ENCODE results near the gene TBL1XR1. TPM values are rescaled to one million over a fixed set of nuclear protein-coding genes. Genes with fewer than 3 reads are reported as not detected.

Gene TBL1XR1
- total and polyA plus RNA-seq, 2 donors (not counting 3 experiments of a cell fraction or from before 2014, with no cell fraction given) = 26.9 to 146 TPM

GRCh38 chr3:177212278-177212610, 15.0 kb upstream of the TBL1XR1 start:
- DNase-seq (ENCODE audit: low read depth, low spot score) (no peak), FAIRE-seq (no peak)
- ChIA-PET CTCF (no interaction called here), POLR2A (no interaction called here)
- Histone ChIP-seq H3K9ac (replicated peaks; ENCODE audit: extremely low read depth, insufficient read depth, low read length) (no peak overlapping the region), H4K20me1 (replicated peaks; ENCODE audit: control insufficient read depth, extremely low read depth, insufficient read depth, low read length) (no peaks in the 10 kb centered on the region), H3K36me3 (ENCODE audit: control insufficient read depth in 2 of 2, extremely low read depth in 1 of 2, insufficient read depth in 2 of 2, low read length in 2 of 2) (no peaks in the 10 kb centered on the region), H3K4me2 (ENCODE audit: insufficient read depth, low read length) (no peak overlapping the region), H3K4me1 (ENCODE audit: control insufficient read depth, extremely low read depth, insufficient read depth, low read length) (no peaks in the 10 kb centered on the region), H3K9me3 (replicated peaks; ENCODE audit: control insufficient read depth, insufficient read depth, low read length) (no peaks in the 10 kb centered on the region), H3K27ac (ENCODE audit: insufficient read depth, low read depth, low read length) (no peak overlapping the region), H3K9me1 (replicated peaks; ENCODE audit: control insufficient read depth, extremely low read depth, insufficient read depth, low read length) (no peaks in the 10 kb centered on the region), H3K27me3 (ENCODE audit: control insufficient read depth in 2 of 2, insufficient read depth in 2 of 2, low read length in 2 of 2) (no peaks in the 10 kb centered on the region), H3K79me2 (ENCODE audit: control insufficient read depth, insufficient read depth, low read length) (no peaks in the 10 kb centered on the region), H3K4me3 (replicated peaks in 1 of 3; ENCODE audit: insufficient read depth in 1 of 3, low read depth in 1 of 3, low read length in 3 of 3) (no peak overlapping the region), H2AFZ (ENCODE audit: low read depth, low read length) (no peak overlapping the region)
- intact Hi-C loops (cut with micrococcal nuclease) (no loop called here), dilution Hi-C loops (cut with MboI; ENCODE audit: extremely low pct_ligation_motif_present, low sequenced_read_pairs) (no loop called here)
- TF ChIP-seq MYC (IDR thresholded peaks at IDR 0.05; ENCODE audit: low read depth, low read length) = no peak
- no peak for TF ChIP-seq MAX (IDR thresholded peaks at IDR 0.05; ENCODE audit: insufficient read depth, insufficient read length)
- TF ChIP-seq CTCF (IDR thresholded peaks at IDR 0.05; ENCODE audit: extremely low read depth in 1 of 2, insufficient read depth in 1 of 2, low read depth in 1 of 2, low read length in 2 of 2) = no peak
- TF ChIP-seq GATA2 (IDR thresholded peaks at IDR 0.05; ENCODE audit: insufficient read depth, insufficient read length, low read depth, low read length) = no peak
- TF ChIP-seq EZH2 (IDR thresholded peaks at IDR 0.05; ENCODE audit: borderline replicate concordance, low read depth, low read length, severe bottlenecking) = no peak
- no peak for TF ChIP-seq POLR2A (IDR thresholded peaks at IDR 0.05; ENCODE audit: low read depth, low read length)
- TF ChIP-seq FOS (IDR thresholded peaks at IDR 0.05; ENCODE audit: borderline replicate concordance, insufficient read depth, low read length) = no peak
- TF ChIP-seq POLR2AphosphoS5 (IDR thresholded peaks at IDR 0.05; ENCODE audit: insufficient read depth, low read depth, low read length) = no peak
- no peak for TF ChIP-seq JUN (IDR thresholded peaks at IDR 0.05; ENCODE audit: borderline replicate concordance, insufficient read depth, insufficient read length, low read depth)
- no TSS peak for BruUV-seq (replicated peaks)

All from endothelial cell of umbilical vein (primary cell).